GM12878 (cell line): Measurements from ENCODE around the gene PEX12. TPM values are rescaled to one million over a fixed set of nuclear protein-coding genes. Genes with fewer than 3 reads are reported as not detected.
A peak's percentile ranks its signal among the peaks of the same experiment; 100 is the strongest.

ENCODE experiments used
- ASH2L ChIP-seq: fragments of 300-600, 200-600 bp; sonication (generic); IDR thresholded peaks from 2 replicates; pipeline ENCODE4 v1.6.1; 2017; ENCODE audit warnings: low read depth, mild to moderate bottlenecking, borderline replicate concordance
- CREB1 ChIP-seq: IDR thresholded peaks from 2 replicates; pipeline ENCODE4 v1.6.1; 2012; ENCODE audit warnings: low read depth, mild to moderate bottlenecking, inconsistent platforms
- ELK1 ChIP-seq: IDR thresholded peaks from 2 replicates; pipeline ENCODE4 v1.6.1; 2012; ENCODE audit warnings: low read depth, low read length, improper control_type of control experiment
- IKZF1 ChIP-seq: fragments of 450-650 bp; conservative IDR thresholded peaks from 2 replicates; pipeline ENCODE4 v1.6.1; 2017; ENCODE audit warnings: antibody characterized with exemption, mild to moderate bottlenecking
- IKZF2 ChIP-seq, 2 experiments: fragments of 450-650 bp; IDR thresholded peaks; 2 replicates each; pipeline ENCODE4 v1.6.1; 2017; ENCODE audit warnings: mild to moderate bottlenecking in 2 of 2, moderate library complexity in 2 of 2
- IRF5 ChIP-seq: fragments of 450-650 bp; IDR thresholded peaks from 2 replicates; pipeline ENCODE4 v1.6.1; 2017; ENCODE audit warnings: borderline replicate concordance
- MAX ChIP-seq: IDR thresholded peaks from 2 replicates; pipeline ENCODE4 v1.6.1; 2012; ENCODE audit warnings: low read depth, low read length, improper control_type of control experiment
- POLR2A ChIP-seq: IDR thresholded peaks from 2 replicates; pipeline ENCODE4 v1.6.1; 2011; ENCODE audit warnings: low read depth, mild to moderate bottlenecking, low read length
- SMAD5 ChIP-seq: IDR thresholded peaks from 2 replicates; pipeline ENCODE4 v1.6.1; 2016; ENCODE audit warnings: antibody characterized with exemption, low read depth
- ZNF687 ChIP-seq: fragments of 450-650 bp; IDR thresholded peaks from 2 replicates; pipeline ENCODE4 v1.6.1; 2017; ENCODE audit warnings: mild to moderate bottlenecking, moderate library complexity
- polyA plus RNA-seq, 11 experiments: library from polyadenylated mRNA; depleted of rRNA in 4 of 11; unstranded in 6 of 11; stranded (reverse) in 5 of 11; fragments of >200 nt; fragmentation: Nextera tagmentation in 4 of 11; fragmentation: Illumina TruSeq in 1 of 11; extraction: Ambion mirVana in 4 of 11; extraction: Trizol in 1 of 11; gene quantifications; 1 replicate in 1 of 11; 2 replicates in 10 of 11; pipeline versions ENCODE4 v1.2.1 to v1.2.3, GENCODE V29; 2011 to 2016; ENCODE audit warnings: inconsistent platforms in 2 of 11, missing spikeins in 2 of 11, low read depth in 1 of 11
- total RNA-seq, 4 experiments: library from RNA; depleted of rRNA in 3 of 4; stranded (reverse); fragments of >200 nt in 3 of 4; fragmentation: Illumina TruSeq in 1 of 4; extraction: Trizol in 1 of 4; gene quantifications; 2 replicates each; pipeline versions ENCODE4 v1.2.1 to v1.2.3, GENCODE V29; 2013 to 2021

PEX12 gene
- total and polyA plus RNA-seq, 10 of the 15 experiments (the other 5 are each of a cell fraction or from before 2014, with no cell fraction given): 2.9 to 15.8 (median 4.6) TPM

GRCh38 chr17:35540589-35541404 is 37.6 kb downstream of the PEX12 start (continued):
- TF ChIP-seq ZNF687 (peak; percentile 71), IRF5 (no peak), POLR2A (peak; percentile 72), IKZF1 (0 out of 2 replicates have a peak, but pooled peaks have one; percentile 20), ASH2L (peak; percentile 85; the same call in 1 of the 2 replicates), CREB1 (0 out of 2 replicates have a peak, but pooled peaks have one; percentile 22), MAX (no peak), IKZF2 (IDR thresholded peaks at IDR 0.05) (peak; percentile 7 to 23; a peak in 1 of 4 replicates), SMAD5 (no peak), ELK1 (no peak)
